HG02798 (cell line): ENCODE results near the gene KIAA0232.
"Not testable (repeated sequence)": the region's sequence is repeated elsewhere in the genome, so short reads cannot be mapped to it uniquely, and the experiment has no call there.

Experiments used
- ATAC-seq: cut with Tn5 transposase; IDR thresholded peaks from one replicate; pipeline ENCODE4 v1.9.1; 2021; ENCODE audit warnings: mild to moderate bottlenecking; ENCODE audit not compliant: unreplicated experiment, poor library complexity

Gene KIAA0232

GRCh38 chr4:6773106-6773505, 9.4 kb upstream of the KIAA0232 start:
- ATAC-seq = no peak

- ATAC-seq = no peak
These were observed 8.6 kb upstream of the KIAA0232 start for GRCh38 chr4:6773616-6774540.

- no peak for ATAC-seq
These were observed 6.8 kb upstream of the KIAA0232 start for GRCh38 chr4:6775746-6776145.

- ATAC-seq = no peak
These were observed 5.4 kb upstream of the KIAA0232 start for GRCh38 chr4:6776920-6777635.

GRCh38 chr4:6777636-6778281, 4.8 kb upstream of the KIAA0232 start:
- ATAC-seq = no peak

- ATAC-seq = no peak
These were observed 4.1 kb upstream of the KIAA0232 start for GRCh38 chr4:6778435-6778834.

- ATAC-seq = no peak
These were observed 2.6 kb upstream of the KIAA0232 start for GRCh38 chr4:6779667-6780565.

GRCh38 chr4:6781113-6781512, 1.4 kb upstream of the KIAA0232 start:
- no peak for ATAC-seq

GRCh38 chr4:6781561-6781960, 966 bp upstream of the KIAA0232 start:
- no peak for ATAC-seq

GRCh38 chr4:6782846-6783110, 251 bp downstream of the KIAA0232 start:
- ATAC-seq = no peak

GRCh38 chr4:6783111-6783981, 819 bp downstream of the KIAA0232 start:
- ATAC-seq = peak; percentile 72

- ATAC-seq = no peak
These were observed 3.0 kb downstream of the KIAA0232 start for GRCh38 chr4:6785572-6785925.

- no peak for ATAC-seq
These were observed 5.6 kb downstream of the KIAA0232 start for GRCh38 chr4:6788123-6788522.

GRCh38 chr4:6791245-6791644, 8.7 kb downstream of the KIAA0232 start:
- not testable (repeated sequence) for ATAC-seq

- not testable (repeated sequence) for ATAC-seq
These were observed 9.3 kb downstream of the KIAA0232 start for GRCh38 chr4:6791796-6792195.

- no peak for ATAC-seq
These were observed 11.7 kb downstream of the KIAA0232 start for GRCh38 chr4:6794189-6794588.

- no peak for ATAC-seq
These were observed 13.3 kb downstream of the KIAA0232 start for GRCh38 chr4:6795821-6796220.

- ATAC-seq = not testable (repeated sequence)
These were observed 14.8 kb downstream of the KIAA0232 start for GRCh38 chr4:6797368-6797767.

GRCh38 chr4:6799091-6799490, 16.6 kb downstream of the KIAA0232 start:
- ATAC-seq = no peak
